Head of caudate nucleus (tissue), 42 donors: ENCODE data around the gene ZSWIM1.
A peak's percentile ranks its signal among the peaks of the same experiment; 100 is the strongest.
"Not testable (repeated sequence)": the region's sequence is repeated elsewhere in the genome, so short reads cannot be mapped to it uniquely, and the experiment has no call there.

ENCODE experiments used
- DNase-seq, 42 donors: peaks; one replicate each; pipeline versions ENCODE4 v3.0.0 to v3.0.0-alpha.2; 2020 to 2021; ENCODE audit warnings: mixed read lengths in 7 of 42
- intact Hi-C: fragments of 100-400 bp; cut with DNase I; formaldehyde crosslinking; loops from one replicate; pipeline ENCODE4 v1.15.0; 2022

ZSWIM1 gene

GRCh38 chr20:45851501-45851900 is 29.5 kb upstream of the ZSWIM1 start:
- intact Hi-C loops: no loop called here
- no peak for DNase-seq

- no peak for DNase-seq
- intact Hi-C loops: no loop called here
Measured at GRCh38 chr20:45852326-45852725, 28.7 kb upstream of the ZSWIM1 start.

- intact Hi-C loops: no loop called here
- no peak for DNase-seq
Measured at GRCh38 chr20:45853484-45853883, 27.5 kb upstream of the ZSWIM1 start.

- peak; percentile 79 to 100 (median 97) for DNase-seq
- intact Hi-C loops: no loop called here
Measured at GRCh38 chr20:45857114-45857881, 23.7 kb upstream of the ZSWIM1 start, which contains the start of the genes ACOT8 and ZSWIM3. ACOT8 (minus strand) TSS chr20:45857392; CDS start chr20:45857315, 77 bp downstream. ZSWIM3 (plus strand) TSS chr20:45857614; CDS start chr20:45857826, 212 bp downstream.

- intact Hi-C loops: no loop called here
- DNase-seq: peak in 6 of 42 donors; percentile 11 to 62 (median 40)
Measured at GRCh38 chr20:45857882-45858216, 23.2 kb upstream of the ZSWIM1 start.

- DNase-seq: no peak
Measured at GRCh38 chr20:45859916-45860315, 21.1 kb upstream of the ZSWIM1 start.

GRCh38 chr20:45860560-45861220 is 20.3 kb upstream of the ZSWIM1 start:
- no peak for DNase-seq
- intact Hi-C loops: no loop called here

More at GRCh38 chr20:45859916-45860315, 21.1 kb upstream of the ZSWIM1 start:
- intact Hi-C loops: no loop called here

- intact Hi-C loops: no loop called here
- DNase-seq: no peak
Measured at GRCh38 chr20:45861221-45862075, 19.6 kb upstream of the ZSWIM1 start.

GRCh38 chr20:45863543-45864470 is 17.2 kb upstream of the ZSWIM1 start:
- no peak for DNase-seq
- intact Hi-C loops: no loop called here

GRCh38 chr20:45866454-45866853 is 14.6 kb upstream of the ZSWIM1 start:
- DNase-seq: no peak
- intact Hi-C loops: no loop called here

- intact Hi-C loops: no loop called here
- DNase-seq: no peak
Measured at GRCh38 chr20:45867136-45867818, 13.8 kb upstream of the ZSWIM1 start.

- DNase-seq: no peak
- intact Hi-C loops: no loop called here
Measured at GRCh38 chr20:45867819-45868176, 13.2 kb upstream of the ZSWIM1 start.

GRCh38 chr20:45872626-45873025 is 8.4 kb upstream of the ZSWIM1 start:
- DNase-seq: no peak
- intact Hi-C loops: no loop called here

GRCh38 chr20:45873409-45874103 is 7.5 kb upstream of the ZSWIM1 start:
- intact Hi-C loops: no loop called here

GRCh38 chr20:45874104-45874481 is 6.9 kb upstream of the ZSWIM1 start:
- intact Hi-C loops: not testable (repeated sequence)

More at GRCh38 chr20:45873409-45874103, 7.5 kb upstream of the ZSWIM1 start:
- no peak for DNase-seq

GRCh38 chr20:45874576-45874975 is 6.5 kb upstream of the ZSWIM1 start:
- intact Hi-C loops: no loop called here
- DNase-seq: no peak

More at GRCh38 chr20:45874104-45874481, 6.9 kb upstream of the ZSWIM1 start:
- DNase-seq: not testable (repeated sequence)

- DNase-seq: no peak
- intact Hi-C loops: no loop called here
Measured at GRCh38 chr20:45878076-45878761, 2.8 kb upstream of the ZSWIM1 start.
